Posterior vena cava (tissue), 2 donors: ENCODE measurements around the gene MPND. TPM values are rescaled to one million over a fixed set of nuclear protein-coding genes. Genes with fewer than 3 reads are reported as not detected.
"Not testable (repeated sequence)": the region's sequence is repeated elsewhere in the genome, so short reads cannot be mapped to it uniquely, and the experiment has no call there.

Source experiments
- DNase-seq: peaks from one replicate; pipeline ENCODE4 v3.0.0-alpha.2; 2020; ENCODE audit warnings: low spot score
- intact Hi-C, 2 donors: fragments of 100-400 bp; cut with DNase I; formaldehyde crosslinking; loops; one replicate each; pipeline versions ENCODE4 v1.14.1 to v1.14.2; 2022 to 2023
- total RNA-seq, 2 donors: library from RNA; stranded (reverse); fragmentation: NEBNext Ultra II Directional; extraction: Animal tissue kit (Norgen Biotek cat#: 25700); gene quantifications; one replicate each; pipeline ENCODE4 v1.2.1, GENCODE V29; 2021
- donor health status: DM: yes; HTN: yes; CAD: no.
- donor health status: DM: yes; HTN: yes; CAD: no.

The MPND gene
- total RNA-seq, 2 donors from 2014 or later, result 11.2 to 12.1 TPM

DNA sequence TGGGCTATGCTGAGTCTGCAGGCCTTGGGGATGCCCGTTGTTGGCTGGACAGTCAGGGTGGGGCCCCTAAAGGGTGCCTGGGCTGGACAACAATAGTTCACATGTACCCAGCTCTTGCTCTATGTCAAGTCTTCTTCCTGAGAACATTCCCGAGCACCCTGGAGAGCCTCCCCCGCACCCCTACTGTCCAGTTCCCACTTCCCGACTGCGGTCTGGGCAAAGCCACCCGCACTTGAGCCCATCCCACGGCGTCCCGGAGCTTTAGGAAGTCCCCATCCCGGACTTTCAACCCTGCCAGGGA, 1.1 kb upstream of the MPND start:
- no peak for DNase-seq

DNA sequence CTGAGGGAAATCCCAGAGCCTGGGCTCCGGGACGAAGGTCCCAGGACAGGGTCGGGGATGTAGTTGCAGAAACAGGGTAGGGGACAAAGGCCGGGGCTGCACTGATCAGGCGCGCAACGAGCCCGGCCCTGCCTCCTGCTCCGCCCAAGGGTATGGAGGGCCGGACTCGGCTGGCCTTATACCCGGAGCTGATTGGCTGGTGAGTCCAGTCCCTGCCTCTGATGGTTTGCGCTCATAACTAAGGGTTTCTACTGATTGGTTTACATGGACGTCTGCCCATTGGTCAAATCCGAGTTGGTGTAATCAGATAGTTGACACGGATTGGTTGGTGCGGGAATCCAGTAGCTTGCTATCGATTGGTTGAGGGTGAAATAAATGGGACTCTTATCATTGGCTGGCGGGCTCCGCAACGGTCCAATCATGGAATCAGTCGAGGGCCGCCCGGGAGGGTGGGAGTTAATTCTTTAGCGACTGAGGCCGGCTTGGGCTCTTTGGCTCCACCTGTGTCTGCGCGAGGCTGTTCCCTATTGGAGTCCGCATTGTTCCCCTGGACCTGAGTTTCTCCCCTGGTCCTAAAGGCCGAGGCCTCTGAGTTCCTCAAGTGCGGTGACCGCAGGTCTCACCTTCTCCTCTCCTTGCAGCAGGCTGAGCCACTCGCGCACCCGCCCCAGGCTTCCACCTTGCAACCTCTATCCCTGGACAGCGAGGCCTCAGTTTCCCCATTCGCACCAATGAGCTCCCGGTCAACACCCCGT, 570 bp upstream of the MPND start:
- peak; percentile 98 for DNase-seq
- intact Hi-C loops, result loop anchor here in 1 of 2 donors (5.0 kb wide), 1 partner anchor 60 kb away; the partner anchor contains the start of genes CHAF1A and SH3GL1

More for the DNA sequence above, 1.1 kb upstream of the MPND start:
- intact Hi-C loops, result loop anchor here in 1 of 2 donors (5.0 kb wide), 1 partner anchor 60 kb away; the partner anchor contains the start of genes CHAF1A and SH3GL1

- no peak for DNase-seq
- intact Hi-C loops, result loop anchor here in 1 of 2 donors (2.0 kb wide), 1 partner anchor 27 kb away; no protein-coding TSS in a partner anchor
Observed at GRCh38 chr19:4345342-4346019, 2.1 kb downstream of the MPND start.

- intact Hi-C loops, result no loop called here
- DNase-seq, result no peak
Observed at GRCh38 chr19:4346020-4346383, 2.6 kb downstream of the MPND start.

DNA sequence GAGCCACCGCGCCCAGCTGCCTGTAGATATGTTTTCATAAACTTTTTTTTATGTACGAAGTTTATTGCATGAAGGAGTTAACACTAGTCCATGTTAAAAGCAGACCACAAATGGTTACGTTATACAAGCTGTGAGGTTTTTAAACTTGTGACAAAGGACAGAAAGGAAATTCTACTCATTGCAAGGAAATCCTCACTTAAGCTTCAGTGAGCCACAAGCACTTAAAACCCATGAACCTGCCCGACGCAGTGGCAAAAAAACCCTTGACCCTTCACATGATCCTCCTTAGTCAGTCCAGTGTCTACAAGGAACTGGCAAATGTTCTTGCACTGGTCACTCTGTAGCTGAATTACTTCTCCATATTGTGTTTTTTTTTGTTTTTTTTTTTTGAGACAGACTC, 4.2 kb downstream of the MPND start:
- intact Hi-C loops, result no loop called here

GRCh38 chr19:4349225-4349624, 5.9 kb downstream of the MPND start:
- intact Hi-C loops, DNase-seq: not testable (repeated sequence)

More for the DNA sequence above, 4.2 kb downstream of the MPND start:
- DNase-seq, result no peak

DNA sequence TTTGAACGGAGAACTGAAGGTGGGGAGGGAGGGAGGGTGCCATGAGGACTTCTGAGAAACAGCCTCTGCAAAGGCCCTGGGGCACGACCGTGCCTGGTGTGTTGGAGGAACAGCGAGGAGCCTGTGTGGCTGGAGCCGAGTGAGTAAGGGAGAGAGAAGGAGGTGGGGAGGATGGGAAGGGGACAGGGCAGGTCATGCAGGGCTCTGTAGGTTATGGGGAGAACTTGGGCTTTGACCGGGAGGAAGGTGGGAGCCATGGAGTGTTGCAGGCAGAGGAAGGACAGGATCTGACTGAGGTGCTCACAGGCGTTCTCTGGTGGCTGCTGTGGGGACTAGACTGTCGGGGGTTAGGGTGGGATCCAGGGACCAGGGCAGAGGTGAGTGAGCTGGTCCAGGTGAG, 6.7 kb downstream of the MPND start:
- intact Hi-C loops, result no loop called here
- DNase-seq, result no peak

GRCh38 chr19:4350726-4351125, 7.4 kb downstream of the MPND start:
- no peak for DNase-seq
- intact Hi-C loops, result no loop called here

DNA sequence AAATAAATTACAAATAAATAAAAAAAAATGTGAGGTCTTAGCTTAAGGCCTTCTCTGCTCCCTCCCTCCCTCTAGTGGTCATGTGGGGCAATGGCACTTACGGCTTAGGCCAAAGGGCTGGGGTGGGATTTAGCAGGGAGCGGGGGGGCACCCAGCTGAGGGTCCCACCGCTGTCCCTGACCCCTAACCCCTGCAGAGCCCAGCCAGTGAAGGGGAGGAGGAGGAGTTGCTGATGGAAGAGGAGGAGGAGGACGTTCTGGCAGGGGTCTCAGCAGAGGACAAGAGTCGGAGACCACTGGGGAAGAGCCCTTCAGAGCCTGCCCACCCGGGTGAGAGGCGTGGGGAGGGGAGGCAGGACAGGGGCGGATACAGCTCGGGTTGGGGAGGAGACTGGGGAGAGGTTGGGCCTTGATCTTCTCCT, 9.3 kb downstream of the MPND start:
- intact Hi-C loops, result no loop called here
- peak; percentile 75 for DNase-seq

- no peak for DNase-seq
- intact Hi-C loops, result no loop called here
Observed at GRCh38 chr19:4354282-4354681, 10.9 kb downstream of the MPND start.

- intact Hi-C loops, result no loop called here
- DNase-seq, result no peak
Observed at GRCh38 chr19:4354897-4355296, 11.5 kb downstream of the MPND start.

DNA sequence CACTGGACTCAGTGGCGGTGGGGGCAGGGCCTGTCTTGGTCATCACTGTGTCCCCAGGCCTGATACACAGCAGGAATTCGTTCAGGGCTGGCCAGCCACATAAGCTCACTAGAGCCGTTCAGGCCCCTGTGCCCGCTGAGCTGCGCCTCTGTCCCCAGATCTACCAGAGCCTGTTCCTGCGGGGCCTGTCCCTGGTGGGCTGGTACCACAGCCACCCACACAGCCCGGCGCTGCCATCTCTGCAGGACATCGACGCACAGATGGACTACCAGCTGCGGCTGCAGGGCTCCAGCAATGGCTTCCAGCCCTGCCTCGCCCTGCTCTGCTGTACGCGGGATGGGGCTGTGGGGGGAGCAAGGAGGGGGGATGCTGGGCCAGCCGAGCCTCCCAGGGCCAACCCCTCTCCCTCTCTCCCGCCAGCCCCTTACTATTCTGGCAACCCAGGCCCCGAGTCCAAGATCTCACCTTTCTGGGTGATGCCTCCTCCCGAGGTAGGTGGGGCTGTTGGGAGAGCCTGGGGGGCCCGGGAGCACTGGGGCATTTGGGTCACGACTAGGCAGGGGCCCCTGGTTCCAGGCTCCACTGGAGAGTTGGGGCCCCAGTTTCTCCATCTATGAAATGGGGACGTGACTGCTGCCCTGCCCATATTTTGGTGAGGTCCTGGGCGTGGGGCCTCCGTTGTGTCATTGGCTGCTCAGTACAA, 13.9 kb downstream of the MPND start:
- DNase-seq, result peak; percentile 71
- intact Hi-C loops, result no loop called here

DNA sequence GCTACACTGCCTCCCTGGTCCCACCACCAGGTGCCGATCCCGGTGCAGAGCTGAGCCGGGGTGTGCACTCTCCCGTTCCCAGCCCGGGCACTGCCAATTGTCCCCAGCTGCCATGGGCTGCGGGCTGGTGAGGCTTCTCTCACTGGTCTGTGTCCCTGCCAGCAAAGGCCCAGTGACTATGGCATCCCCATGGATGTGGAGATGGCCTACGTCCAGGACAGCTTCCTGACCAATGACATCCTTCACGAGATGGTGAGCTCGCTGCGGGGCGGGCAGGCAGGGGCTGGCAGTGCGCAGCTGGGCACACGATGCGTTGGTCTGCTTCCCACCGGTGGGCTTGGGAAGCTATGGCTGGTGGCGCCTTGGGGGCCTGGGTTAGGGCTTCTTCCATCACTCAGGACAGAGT, 14.6 kb downstream of the MPND start:
- intact Hi-C loops, result no loop called here
- no peak for DNase-seq

GRCh38 chr19:4358709-4359626, 15.6 kb downstream of the MPND start:
- intact Hi-C loops, result no loop called here
- peak; percentile 81 for DNase-seq

DNA sequence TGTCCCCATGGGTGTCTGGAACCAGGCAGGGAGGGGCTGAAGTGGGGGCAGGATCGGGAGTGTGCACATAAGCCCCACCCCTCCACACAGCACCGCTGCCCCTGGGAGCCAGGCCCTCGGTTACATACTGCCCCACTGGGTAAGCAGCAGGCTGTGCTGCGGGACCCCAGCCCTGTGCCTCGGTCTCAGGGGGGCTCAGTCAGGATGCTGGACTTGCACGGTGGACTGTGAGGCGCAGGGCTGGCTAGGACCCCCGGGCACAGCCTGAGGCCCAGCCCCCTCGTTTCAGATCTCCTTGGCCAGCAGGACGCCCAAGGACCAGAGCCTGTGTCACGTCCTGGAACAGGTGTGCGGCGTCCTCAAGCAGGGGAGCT, 16.3 kb downstream of the MPND start:
- DNase-seq, result no peak
- intact Hi-C loops, result no loop called here

DNA sequence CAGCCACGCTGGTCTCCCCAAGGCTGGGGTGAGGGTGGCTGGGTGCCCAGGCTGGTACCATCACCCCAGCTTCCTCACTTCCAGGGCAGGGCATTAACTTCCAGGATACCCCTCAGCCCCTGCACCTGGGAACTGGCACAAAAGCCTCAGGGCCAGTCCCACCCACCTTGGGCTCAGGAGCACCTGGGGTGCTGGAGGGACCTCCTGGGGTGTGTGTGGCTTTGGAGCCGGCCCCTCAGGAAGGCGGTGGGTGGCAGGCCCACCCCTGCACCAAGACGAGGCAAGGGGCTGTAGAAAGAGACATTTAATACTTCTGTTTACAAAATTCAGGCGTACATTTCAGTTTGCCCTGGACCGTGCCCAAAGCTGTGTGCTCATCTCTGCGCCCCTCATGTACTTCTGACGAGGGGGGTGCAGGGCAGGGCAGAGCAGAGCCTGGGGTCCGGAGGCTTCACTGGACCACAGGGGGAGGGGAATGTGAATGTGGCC, 16.8 kb downstream of the MPND start:
- intact Hi-C loops, result loop anchor here in 1 of 2 donors (5.0 kb wide), 1 partner anchor 37 kb away; no protein-coding TSS in a partner anchor
- no peak for DNase-seq

DNA sequence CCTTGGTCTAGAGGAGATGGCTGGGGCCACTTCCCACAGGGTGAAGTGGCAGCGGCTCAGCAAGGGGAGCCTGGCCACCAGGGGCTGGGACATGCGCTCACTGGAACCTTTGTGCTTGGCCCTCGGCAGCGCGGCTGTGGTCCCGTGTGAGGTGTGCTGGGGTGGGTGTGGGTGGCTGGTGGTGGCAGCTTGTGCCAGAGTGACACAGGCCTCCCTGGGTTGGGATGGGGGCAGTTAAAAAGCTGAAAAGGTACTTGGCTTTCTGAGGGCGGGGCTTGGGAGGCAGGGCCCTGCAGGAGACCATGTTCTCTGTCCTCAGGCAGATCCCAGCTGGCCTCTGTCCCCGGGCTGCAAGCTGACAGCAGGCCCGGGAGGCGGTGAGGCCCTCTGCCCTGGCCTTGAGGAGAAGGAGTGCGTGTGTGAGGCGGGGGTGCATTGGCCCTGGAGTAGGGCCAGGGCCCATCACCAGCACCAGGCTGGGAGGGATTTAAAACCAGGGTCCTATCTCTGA, 17.3 kb downstream of the MPND start:
- no peak for DNase-seq
- intact Hi-C loops, result loop anchor here in 1 of 2 donors (5.0 kb wide), 1 partner anchor 37 kb away; no protein-coding TSS in a partner anchor

- DNase-seq, result peak; percentile 81
- intact Hi-C loops, result loop anchor here in 1 of 2 donors (5.0 kb wide), 1 partner anchor 36 kb away; no protein-coding TSS in a partner anchor
Observed at GRCh38 chr19:4361152-4362046, 18.0 kb downstream of the MPND start.
